ELR (cell line): ENCODE results near the gene PKMYT1.
"Not testable (repeated sequence)": the region's sequence is repeated elsewhere in the genome, so short reads cannot be mapped to it uniquely, and the experiment has no call there.

Source experiments
- DNase-seq: peaks from one replicate; pipeline ENCODE4 v3.0.0-alpha.2; 2015; ENCODE audit warnings: low read depth

Gene PKMYT1

GRCh38 chr16:2959206-2959605, 21.0 kb downstream of the PKMYT1 start:
- no peak for DNase-seq

- DNase-seq = no peak
These were observed 23.7 kb downstream of the PKMYT1 start for GRCh38 chr16:2956579-2956956.

- DNase-seq = no peak
These were observed 24.3 kb downstream of the PKMYT1 start for GRCh38 chr16:2955779-2956578.

GRCh38 chr16:2955438-2955778, 24.8 kb downstream of the PKMYT1 start:
- DNase-seq = no peak

GRCh38 chr16:2954656-2955381, 25.4 kb downstream of the PKMYT1 start:
- no peak for DNase-seq

- DNase-seq = no peak
These were observed 26.3 kb downstream of the PKMYT1 start for GRCh38 chr16:2953706-2954627.

- DNase-seq = no peak
These were observed 27.6 kb downstream of the PKMYT1 start for GRCh38 chr16:2952679-2953078.

GRCh38 chr16:2950773-2951172, 29.5 kb downstream of the PKMYT1 start:
- DNase-seq = no peak

- DNase-seq = no peak
These were observed 29.9 kb downstream of the PKMYT1 start for GRCh38 chr16:2950353-2950724.

GRCh38 chr16:2949705-2950352, 30.4 kb downstream of the PKMYT1 start:
- no peak for DNase-seq

- DNase-seq = no peak
These were observed 31.2 kb downstream of the PKMYT1 start for GRCh38 chr16:2948807-2949704.

- DNase-seq = no peak
These were observed 33.6 kb downstream of the PKMYT1 start for GRCh38 chr16:2946649-2947048.

- not testable (repeated sequence) for DNase-seq
These were observed 36.5 kb downstream of the PKMYT1 start for GRCh38 chr16:2943716-2944115.

GRCh38 chr16:2942045-2942444, 38.2 kb downstream of the PKMYT1 start:
- no peak for DNase-seq

- DNase-seq = no peak
These were observed 40.3 kb downstream of the PKMYT1 start for GRCh38 chr16:2939968-2940367.

- DNase-seq = no peak
These were observed 42.0 kb downstream of the PKMYT1 start for GRCh38 chr16:2938206-2938605.

- no peak for DNase-seq
These were observed 43.1 kb downstream of the PKMYT1 start for GRCh38 chr16:2937170-2937569.

- no peak for DNase-seq
These were observed 43.7 kb downstream of the PKMYT1 start for GRCh38 chr16:2936436-2937011.

GRCh38 chr16:2934450-2934849, 45.8 kb downstream of the PKMYT1 start:
- no peak for DNase-seq

GRCh38 chr16:2933701-2934100, 46.5 kb downstream of the PKMYT1 start:
- no peak for DNase-seq

GRCh38 chr16:2933136-2933535, 47.1 kb downstream of the PKMYT1 start:
- no peak for DNase-seq
